LNCAP (cell line): Measurements from ENCODE around the gene UGT1A6.

Experiments used
- CTCF ChIP-seq: fragments of 450-650 bp; IDR thresholded peaks from 2 replicates; pipeline ENCODE4 v1.5.1; 2017; ENCODE audit warnings: mild to moderate bottlenecking

UGT1A6 gene

DNA sequence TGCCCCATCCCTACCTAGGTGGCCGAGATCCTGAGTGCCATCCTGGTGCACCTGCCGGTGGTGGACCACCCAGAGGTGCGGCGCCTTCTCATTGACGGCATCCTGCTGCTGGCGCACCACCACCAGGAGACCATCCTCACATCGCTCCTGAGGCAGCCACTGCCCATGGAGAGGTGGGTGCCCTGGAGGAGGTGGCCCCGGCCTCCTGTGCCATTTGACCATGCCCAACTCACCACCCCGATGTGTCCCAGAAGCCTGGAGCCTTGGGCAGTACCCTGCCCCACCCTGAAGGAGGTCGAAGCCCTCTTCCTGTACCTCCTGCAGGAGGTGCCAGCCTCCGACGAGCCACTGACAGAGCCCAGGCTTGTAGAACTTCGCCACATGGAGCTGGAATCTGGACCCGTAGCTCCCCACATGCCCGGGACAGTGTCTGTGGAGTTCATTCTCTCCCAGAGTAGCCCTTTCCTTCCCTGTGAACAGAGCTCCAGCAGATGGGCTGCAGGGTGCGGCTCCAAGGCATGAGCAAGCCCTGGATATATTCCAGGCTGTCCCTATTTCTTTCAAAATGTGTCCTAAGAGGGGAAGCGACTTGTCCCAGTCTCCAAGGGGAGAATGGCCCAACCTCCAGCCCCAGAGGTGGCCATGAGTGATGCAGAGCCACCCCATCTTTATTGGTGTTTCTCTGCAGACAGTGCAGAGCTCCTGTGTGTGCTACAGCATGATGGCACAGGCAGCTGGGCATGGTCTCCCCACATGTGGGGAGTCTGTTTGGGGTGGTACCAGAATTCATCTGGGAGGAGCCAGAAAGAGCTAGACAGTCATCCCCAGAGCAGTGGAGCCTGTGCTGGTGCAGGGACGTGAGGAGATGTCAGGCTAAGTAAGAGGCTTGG lies 127.4 kb downstream of the UGT1A6 start:
- no peak for TF ChIP-seq CTCF

- no peak for TF ChIP-seq CTCF
Observed at GRCh38 chr2:233820774-233821105, 128.1 kb downstream of the UGT1A6 start.

DNA sequence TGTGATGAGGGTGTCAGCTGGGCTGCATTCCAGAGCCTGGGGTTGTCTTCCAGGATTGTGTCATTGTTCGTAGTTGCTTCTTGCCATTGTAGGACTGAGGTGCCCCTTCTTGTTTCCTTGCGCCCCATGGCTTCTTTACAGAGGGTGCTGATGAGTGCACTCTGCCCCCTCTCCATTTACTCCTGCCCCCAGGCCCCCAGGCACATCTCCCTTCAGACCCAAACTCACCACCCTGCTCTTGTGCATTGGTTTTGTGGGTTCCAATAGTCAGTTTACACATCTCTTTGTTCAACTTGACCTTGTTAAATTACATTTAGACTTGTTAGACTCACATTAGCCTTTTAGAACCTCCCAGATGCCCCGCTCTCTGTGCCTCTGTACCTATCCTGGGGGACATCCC lies 128.5 kb downstream of the UGT1A6 start:
- no peak for TF ChIP-seq CTCF

DNA sequence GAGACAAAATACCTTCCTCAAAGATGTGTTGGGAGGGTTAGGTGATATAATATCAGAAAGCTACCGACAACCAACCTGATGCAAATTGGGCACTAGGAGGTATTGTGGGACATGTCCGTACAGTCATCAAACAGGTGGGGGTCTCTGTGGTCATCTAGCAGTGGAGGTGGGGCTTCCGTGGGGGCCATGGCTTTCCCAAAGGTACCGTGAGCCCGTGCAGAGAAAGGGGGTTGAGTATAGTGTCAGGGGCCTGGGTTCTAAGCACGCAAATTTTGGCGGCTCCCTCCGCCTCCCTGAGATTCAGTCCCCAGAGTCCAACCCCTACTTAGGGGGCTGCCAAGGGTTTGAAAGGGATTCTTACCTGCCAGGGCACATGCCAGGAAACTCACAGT lies 129.0 kb downstream of the UGT1A6 start:
- TF ChIP-seq CTCF = no peak

GRCh38 chr2:233822101-233822771 lies 129.5 kb downstream of the UGT1A6 start:
- TF ChIP-seq CTCF = no peak
